Measurements from ENCODE around the gene ROBO4.

Gene ROBO4

DNA sequence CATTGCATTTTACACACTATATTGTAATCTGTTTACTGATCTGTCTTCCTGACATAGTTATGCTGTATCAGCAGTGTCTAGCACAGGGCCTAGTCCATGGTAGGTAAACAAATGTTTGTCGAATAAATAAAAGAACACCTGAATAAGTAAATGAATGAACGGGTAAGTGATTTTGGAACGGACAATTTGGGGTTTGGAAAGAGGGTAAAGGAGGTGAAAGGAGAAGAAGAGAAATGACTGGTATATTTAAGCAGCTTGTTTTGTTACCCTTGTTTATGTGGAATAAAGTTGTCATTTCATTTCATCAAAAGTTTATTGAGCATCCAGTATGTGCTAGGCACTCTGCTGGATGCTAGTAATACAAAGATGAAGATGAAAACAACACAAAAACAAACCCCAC, 21.3 kb upstream of the ROBO4 start, which contains the start of gene HEPN1:
Gene HEPN1 (plus strand): TSS at position 301 of the 400 bp plus-strand sequence.
- Histone ChIP-seq H3K4me1 (ENCODE audit: low read depth, poor library complexity, severe bottlenecking) (no peaks in the 10 kb centered on the region), H4K20me1 (ENCODE audit: insufficient read depth) (no peaks in the 10 kb centered on the region), H3K9ac (no peak within 1 kb of the TSS), H3K4me3 (IDR thresholded peaks at IDR 0.05; ENCODE audit: insufficient read depth, low read depth, low read length) (no peak within 1 kb of the TSS), H3K36me3 (ENCODE audit: insufficient read depth) (no peaks in the 10 kb centered on the region), H3K4me2 (no peak within 1 kb of the TSS), H3K27ac (no peak within 1 kb of the TSS), H3K27me3 (ENCODE audit: insufficient read depth, low read depth) (no peaks in the 10 kb centered on the region), H3K79me2 (ENCODE audit: insufficient read depth, low read depth) (no peaks in the 10 kb centered on the region), H2AFZ (ENCODE audit: low read depth) (no peak within 1 kb of the TSS)
- TF ChIP-seq, protein P1, sequence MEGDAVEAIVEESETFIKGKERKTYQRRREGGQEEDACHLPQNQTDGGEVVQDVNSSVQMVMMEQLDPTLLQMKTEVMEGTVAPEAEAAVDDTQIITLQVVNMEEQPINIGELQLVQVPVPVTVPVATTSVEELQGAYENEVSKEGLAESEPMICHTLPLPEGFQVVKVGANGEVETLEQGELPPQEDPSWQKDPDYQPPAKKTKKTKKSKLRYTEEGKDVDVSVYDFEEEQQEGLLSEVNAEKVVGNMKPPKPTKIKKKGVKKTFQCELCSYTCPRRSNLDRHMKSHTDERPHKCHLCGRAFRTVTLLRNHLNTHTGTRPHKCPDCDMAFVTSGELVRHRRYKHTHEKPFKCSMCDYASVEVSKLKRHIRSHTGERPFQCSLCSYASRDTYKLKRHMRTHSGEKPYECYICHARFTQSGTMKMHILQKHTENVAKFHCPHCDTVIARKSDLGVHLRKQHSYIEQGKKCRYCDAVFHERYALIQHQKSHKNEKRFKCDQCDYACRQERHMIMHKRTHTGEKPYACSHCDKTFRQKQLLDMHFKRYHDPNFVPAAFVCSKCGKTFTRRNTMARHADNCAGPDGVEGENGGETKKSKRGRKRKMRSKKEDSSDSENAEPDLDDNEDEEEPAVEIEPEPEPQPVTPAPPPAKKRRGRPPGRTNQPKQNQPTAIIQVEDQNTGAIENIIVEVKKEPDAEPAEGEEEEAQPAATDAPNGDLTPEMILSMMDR (conservative IDR thresholded peaks at IDR 0.05; ENCODE audit: low read depth, low read length) = no peak

GRCh38 chr11:124917115-124917637, 19.5 kb upstream of the ROBO4 start:
- Histone ChIP-seq H3K9ac (no peak overlapping the region), H3K27ac (no peak overlapping the region), H2AFZ (ENCODE audit: low read depth) (no peak overlapping the region), H3K36me3 (ENCODE audit: insufficient read depth) (no peaks in the 10 kb centered on the region), H3K27me3 (ENCODE audit: insufficient read depth, low read depth) (no peaks in the 10 kb centered on the region), H3K79me2 (ENCODE audit: insufficient read depth, low read depth) (no peaks in the 10 kb centered on the region), H4K20me1 (ENCODE audit: insufficient read depth) (no peaks in the 10 kb centered on the region), H3K4me3 (IDR thresholded peaks at IDR 0.05; ENCODE audit: insufficient read depth, low read depth, low read length) (no peak overlapping the region), H3K4me1 (ENCODE audit: low read depth, poor library complexity, severe bottlenecking) (no peaks in the 10 kb centered on the region), H3K4me2 (no peak overlapping the region)
- TF ChIP-seq, protein P1 (conservative IDR thresholded peaks at IDR 0.05; ENCODE audit: low read depth, low read length) = no peak

DNA sequence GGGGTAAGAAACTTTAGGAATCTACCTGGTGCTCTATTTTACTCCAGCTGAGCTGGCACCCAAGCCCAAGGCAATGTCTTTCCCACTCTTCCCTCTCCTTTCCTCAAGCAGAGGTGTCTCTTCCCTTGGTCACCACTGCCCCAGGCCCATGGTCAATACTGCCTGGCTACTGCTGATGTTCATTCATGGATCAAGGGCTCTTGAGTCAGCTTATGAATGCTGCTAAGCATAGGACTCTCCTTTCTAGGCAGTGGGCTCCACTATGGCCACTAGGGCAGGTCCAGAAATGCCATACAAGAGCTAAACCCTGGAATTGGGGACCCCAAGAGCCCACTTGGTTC, 18.7 kb upstream of the ROBO4 start:
- no peaks in the 10 kb centered on the region for H4K20me1 ChIP-seq (ENCODE audit: insufficient read depth)
- H3K4me3 ChIP-seq (IDR thresholded peaks at IDR 0.05; ENCODE audit: insufficient read depth, low read depth, low read length) = no peak overlapping the region
- H3K27me3 ChIP-seq (ENCODE audit: insufficient read depth, low read depth) = no peaks in the 10 kb centered on the region
- no peaks in the 10 kb centered on the region for H3K79me2 ChIP-seq (ENCODE audit: insufficient read depth, low read depth)
- no peaks in the 10 kb centered on the region for H3K4me1 ChIP-seq (ENCODE audit: low read depth, poor library complexity, severe bottlenecking)
- no peak overlapping the region for H3K27ac ChIP-seq
- H2AFZ ChIP-seq (ENCODE audit: low read depth) = no peak overlapping the region
- H3K36me3 ChIP-seq (ENCODE audit: insufficient read depth) = no peaks in the 10 kb centered on the region
- TF ChIP-seq, protein P1 (conservative IDR thresholded peaks at IDR 0.05; ENCODE audit: low read depth, low read length) = no peak
- H3K4me2 ChIP-seq = no peak overlapping the region
- no peak overlapping the region for H3K9ac ChIP-seq

DNA sequence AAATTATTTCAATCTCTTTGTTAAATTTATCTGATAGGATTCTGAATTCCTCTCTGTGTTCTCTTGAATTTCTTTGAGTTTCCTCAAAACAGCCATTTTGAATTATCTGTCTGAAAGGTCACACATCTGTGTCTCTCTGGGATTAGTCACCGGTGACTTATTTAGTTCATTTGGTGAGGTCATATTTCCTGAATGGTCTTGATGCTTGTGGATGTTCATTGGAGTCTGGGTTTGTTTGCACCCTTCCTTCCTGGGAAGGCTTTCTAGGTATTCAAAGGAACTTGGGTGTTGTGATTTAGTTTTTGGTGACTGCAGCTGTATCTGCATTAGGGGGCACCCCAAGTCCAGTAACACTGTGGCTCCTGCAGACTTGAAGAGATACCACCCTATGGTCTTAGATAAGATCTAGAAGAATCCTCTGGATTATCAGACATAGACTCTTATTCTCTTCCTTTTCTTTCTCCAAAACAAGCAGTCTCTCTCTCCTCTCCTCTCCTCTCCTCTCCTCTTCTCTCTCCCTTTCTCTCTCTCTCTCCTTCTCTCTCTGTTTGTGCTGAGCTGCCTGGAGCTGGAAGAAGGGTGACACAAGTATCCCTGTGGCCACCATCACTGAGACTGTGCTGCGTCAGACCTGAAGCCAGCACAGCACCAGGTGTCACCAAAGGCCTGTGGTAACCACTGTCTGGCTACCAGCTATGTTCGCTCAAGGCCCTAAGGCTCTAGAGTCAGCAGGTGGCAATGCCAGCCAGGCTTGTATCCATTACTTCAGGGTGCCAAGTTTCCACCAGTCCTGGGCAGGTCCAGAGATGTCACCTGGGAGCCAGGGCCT, 18.1 kb upstream of the ROBO4 start:
- Histone ChIP-seq H3K4me1 (ENCODE audit: low read depth, poor library complexity, severe bottlenecking) (no peaks in the 10 kb centered on the region), H3K27me3 (ENCODE audit: insufficient read depth, low read depth) (no peaks in the 10 kb centered on the region), H3K79me2 (ENCODE audit: insufficient read depth, low read depth) (no peaks in the 10 kb centered on the region), H4K20me1 (ENCODE audit: insufficient read depth) (no peaks in the 10 kb centered on the region), H3K36me3 (ENCODE audit: insufficient read depth) (no peaks in the 10 kb centered on the region), H3K4me2 (no peak overlapping the region), H3K27ac (no peak overlapping the region), H3K4me3 (IDR thresholded peaks at IDR 0.05; ENCODE audit: insufficient read depth, low read depth, low read length) (no peak overlapping the region), H3K9ac (no peak overlapping the region), H2AFZ (ENCODE audit: low read depth) (no peak overlapping the region)
- TF ChIP-seq, protein P1 (conservative IDR thresholded peaks at IDR 0.05; ENCODE audit: low read depth, low read length) = no peak
